Measurements from ENCODE around the gene ELAVL3. TPM values are rescaled to one million over a fixed set of nuclear protein-coding genes. Genes with fewer than 3 reads are reported as not detected.

Gene ELAVL3
- polyA plus RNA-seq, 1 of the 3 experiments (the other 2 are of a cell fraction), result 0.48 TPM

- no peaks in the 10 kb centered on the region for H3K27me3 ChIP-seq (ENCODE audit: insufficient read depth)
- ChIA-PET POLR2A (no interaction called here), CTCF (interaction anchor here (0.8 kb wide), 1 partner anchor 18 kb away, joined by 3 read pairs; no protein-coding TSS in a partner anchor)
- DNase-seq, result no peak
- H4K20me1 ChIP-seq (ENCODE audit: insufficient read depth), result no peaks in the 10 kb centered on the region
- no peaks in the 10 kb centered on the region for H3K4me1 ChIP-seq (ENCODE audit: control insufficient read depth in 1 of 2, insufficient read depth in 2 of 2, low read depth in 1 of 2, low read length in 1 of 2)
- no peaks in the 10 kb centered on the region for H3K79me2 ChIP-seq (ENCODE audit: insufficient read depth)
- TF ChIP-seq EZH2phosphoT487 (IDR thresholded peaks at IDR 0.05; ENCODE audit: borderline replicate concordance, low read depth), result no peak
- TF ChIP-seq CTCF (IDR thresholded peaks at IDR 0.05), result no peak
- no peak for TF ChIP-seq SIN3A (IDR thresholded peaks at IDR 0.05; ENCODE audit: borderline replicate concordance, low read depth, low read length)
- TF ChIP-seq ELF1 (IDR thresholded peaks at IDR 0.05), result no peak
- no peak for TF ChIP-seq RCOR1 (IDR thresholded peaks at IDR 0.05; ENCODE audit: low read length)
- TF ChIP-seq JUND (IDR thresholded peaks at IDR 0.05), result no peak
- TF ChIP-seq POLR2AphosphoS5 (IDR thresholded peaks at IDR 0.05; ENCODE audit: low read depth, low read length), result no peak
- TF ChIP-seq NRF1 (IDR thresholded peaks at IDR 0.05; ENCODE audit: low read depth, low read length), result no peak
- no peak for TF ChIP-seq RAD21 (IDR thresholded peaks at IDR 0.05; ENCODE audit: low read length)
- no peak for TF ChIP-seq GATA2 (CRISPR knock-in tag; IDR thresholded peaks at IDR 0.05)
- TF ChIP-seq FOXM1 (IDR thresholded peaks at IDR 0.05; ENCODE audit: low read depth), result no peak
- TF ChIP-seq TAF1 (IDR thresholded peaks at IDR 0.05; ENCODE audit: borderline replicate concordance, low read depth, low read length), result no peak
- TF ChIP-seq YY1 (IDR thresholded peaks at IDR 0.05; ENCODE audit: low read depth), result no peak
- TF ChIP-seq FOSL2 (IDR thresholded peaks at IDR 0.05; ENCODE audit: borderline replicate concordance, low read depth), result no peak
- TF ChIP-seq TCF12 (IDR thresholded peaks at IDR 0.05), result no peak
- TF ChIP-seq SMC3 (IDR thresholded peaks at IDR 0.05; ENCODE audit: low read depth, low read length), result no peak
- TF ChIP-seq RXRA (IDR thresholded peaks at IDR 0.05; ENCODE audit: borderline replicate concordance, low read depth), result no peak
- no peak for TF ChIP-seq MXI1 (IDR thresholded peaks at IDR 0.05; ENCODE audit: low read depth, low read length)
- H3K36me3 ChIP-seq (replicated peaks in 1 of 2; ENCODE audit: control insufficient read depth in 1 of 2, insufficient read depth in 2 of 2, low read length in 1 of 2), result no peaks in the 10 kb centered on the region
- WGBS (ENCODE audit: low lambda C conversion rate), result 72% methylated on average over 11 of the region's 11 CpGs
- H3F3A ChIP-seq (replicated peaks; ENCODE audit: insufficient read depth), result peaks cover 4% of the 10 kb centered on the region
- no peaks in the 10 kb centered on the region for H3K9me3 ChIP-seq
- H3K9me2 ChIP-seq, result no peaks in the 10 kb centered on the region
- no peak overlapping the region for H3K4me3 ChIP-seq (ENCODE audit: low read depth in 2 of 2, low read length in 1 of 2)
- no peak overlapping the region for H3K4me2 ChIP-seq
- H3K9ac ChIP-seq, result no peak overlapping the region
- no peak overlapping the region for H2AFZ ChIP-seq (ENCODE audit: low read depth)
- no peak overlapping the region for H3K27ac ChIP-seq (ENCODE audit: low read depth in 2 of 2, low read length in 1 of 2)
Measured at GRCh38 chr19:11464333-11465265, 16.2 kb downstream of the ELAVL3 start.

All from SK-N-SH (cell line).